HG03159 (cell line): ENCODE measurements around the gene DUSP23.

Experiments used
- ATAC-seq: cut with Tn5 transposase; IDR thresholded peaks from one replicate; pipeline ENCODE4 v1.9.1; 2021; ENCODE audit warnings: mild to moderate bottlenecking, moderate library complexity; ENCODE audit not compliant: unreplicated experiment

The DUSP23 gene

GRCh38 chr1:159783724-159784123, 3.0 kb downstream of the DUSP23 start:
- no peak for ATAC-seq

GRCh38 chr1:159786465-159786864, 5.7 kb downstream of the DUSP23 start:
- no peak for ATAC-seq

- ATAC-seq: no peak
Measured at GRCh38 chr1:159786966-159787365, 6.2 kb downstream of the DUSP23 start.

GRCh38 chr1:159790237-159790917, 9.6 kb downstream of the DUSP23 start:
- no peak for ATAC-seq

- ATAC-seq: no peak
Measured at GRCh38 chr1:159791031-159791430, 10.3 kb downstream of the DUSP23 start.

- ATAC-seq: no peak
Measured at GRCh38 chr1:159791461-159791860, 10.7 kb downstream of the DUSP23 start.

GRCh38 chr1:159795534-159795933, 14.8 kb downstream of the DUSP23 start:
- ATAC-seq: no peak

GRCh38 chr1:159798893-159799292, 18.1 kb downstream of the DUSP23 start:
- ATAC-seq: no peak

- ATAC-seq: no peak
Measured at GRCh38 chr1:159799446-159799985, 18.8 kb downstream of the DUSP23 start.

- peak; percentile 47 for ATAC-seq
Measured at GRCh38 chr1:159800177-159800930, 19.6 kb downstream of the DUSP23 start.

GRCh38 chr1:159802111-159802510, 21.3 kb downstream of the DUSP23 start, which contains the start of gene FCRL6:
FCRL6 (plus strand) TSS chr1:159802360; CDS start chr1:159802425, 65 bp downstream.
- no peak for ATAC-seq

GRCh38 chr1:159803956-159804689, 23.4 kb downstream of the DUSP23 start:
- no peak for ATAC-seq

GRCh38 chr1:159804924-159805323, 24.2 kb downstream of the DUSP23 start:
- ATAC-seq: no peak

GRCh38 chr1:159815926-159816325, 35.2 kb downstream of the DUSP23 start:
- no peak for ATAC-seq

GRCh38 chr1:159817276-159818041, 36.7 kb downstream of the DUSP23 start:
- ATAC-seq: no peak

GRCh38 chr1:159821171-159821867, 40.6 kb downstream of the DUSP23 start:
- ATAC-seq: peak; percentile 61

- ATAC-seq: no peak
Measured at GRCh38 chr1:159823406-159823805, 42.6 kb downstream of the DUSP23 start.

- no peak for ATAC-seq
Measured at GRCh38 chr1:159825564-159825963, 44.8 kb downstream of the DUSP23 start.

GRCh38 chr1:159826441-159827101, 45.8 kb downstream of the DUSP23 start, which contains the start of gene SLAMF8:
SLAMF8 (plus strand) TSS chr1:159826873; CDS start chr1:159826899, 26 bp downstream.
- ATAC-seq: peak; percentile 39
